ENCODE results near the gene ANKRD33B. TPM values are rescaled to one million over a fixed set of nuclear protein-coding genes. Genes with fewer than 3 reads are reported as not detected.

ANKRD33B gene
- total RNA-seq, 1 donor from 2014 or later, result 14.2 TPM

GRCh38 chr5:10533226-10533625, 30.6 kb upstream of the ANKRD33B start:
- Histone ChIP-seq H3K4me3 (no peak overlapping the region), H3K27ac (no peak overlapping the region), H3K27me3 (no peaks in the 10 kb centered on the region), H3K36me3 (no peaks in the 10 kb centered on the region), H3K4me1 (peaks cover 24% of the 10 kb centered on the region), H3K9me3 (no peaks in the 10 kb centered on the region)
- no peak for TF ChIP-seq POLR2A (IDR thresholded peaks at IDR 0.05)
- no peak for TF ChIP-seq POLR2AphosphoS5 (IDR thresholded peaks at IDR 0.05; ENCODE audit: insufficient read depth in 1 of 2, low read depth in 1 of 2)
- TF ChIP-seq, protein P1, sequence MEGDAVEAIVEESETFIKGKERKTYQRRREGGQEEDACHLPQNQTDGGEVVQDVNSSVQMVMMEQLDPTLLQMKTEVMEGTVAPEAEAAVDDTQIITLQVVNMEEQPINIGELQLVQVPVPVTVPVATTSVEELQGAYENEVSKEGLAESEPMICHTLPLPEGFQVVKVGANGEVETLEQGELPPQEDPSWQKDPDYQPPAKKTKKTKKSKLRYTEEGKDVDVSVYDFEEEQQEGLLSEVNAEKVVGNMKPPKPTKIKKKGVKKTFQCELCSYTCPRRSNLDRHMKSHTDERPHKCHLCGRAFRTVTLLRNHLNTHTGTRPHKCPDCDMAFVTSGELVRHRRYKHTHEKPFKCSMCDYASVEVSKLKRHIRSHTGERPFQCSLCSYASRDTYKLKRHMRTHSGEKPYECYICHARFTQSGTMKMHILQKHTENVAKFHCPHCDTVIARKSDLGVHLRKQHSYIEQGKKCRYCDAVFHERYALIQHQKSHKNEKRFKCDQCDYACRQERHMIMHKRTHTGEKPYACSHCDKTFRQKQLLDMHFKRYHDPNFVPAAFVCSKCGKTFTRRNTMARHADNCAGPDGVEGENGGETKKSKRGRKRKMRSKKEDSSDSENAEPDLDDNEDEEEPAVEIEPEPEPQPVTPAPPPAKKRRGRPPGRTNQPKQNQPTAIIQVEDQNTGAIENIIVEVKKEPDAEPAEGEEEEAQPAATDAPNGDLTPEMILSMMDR (IDR thresholded peaks at IDR 0.05), result no peak
- intact Hi-C loops (cut with DNase I), result no loop called here
- no peak for DNase-seq (ENCODE audit: extremely low spot score in 2 of 2)

GRCh38 chr5:10534561-10535530, 29.0 kb upstream of the ANKRD33B start:
- Histone ChIP-seq H3K27me3 (no peaks in the 10 kb centered on the region), H3K36me3 (no peaks in the 10 kb centered on the region), H3K4me1 (peaks cover 40% of the 10 kb centered on the region), H3K27ac (no peak overlapping the region), H3K9me3 (no peaks in the 10 kb centered on the region), H3K4me3 (no peak overlapping the region)
- TF ChIP-seq, protein P1 (IDR thresholded peaks at IDR 0.05), result no peak
- TF ChIP-seq POLR2AphosphoS5 (IDR thresholded peaks at IDR 0.05; ENCODE audit: insufficient read depth in 1 of 2, low read depth in 1 of 2), result no peak
- TF ChIP-seq POLR2A (IDR thresholded peaks at IDR 0.05), result no peak
- intact Hi-C loops (cut with DNase I), result no loop called here
- DNase-seq (ENCODE audit: extremely low spot score in 2 of 2), result no peak

GRCh38 chr5:10536511-10536910, 27.4 kb upstream of the ANKRD33B start:
- Histone ChIP-seq H3K27ac (no peak overlapping the region), H3K4me3 (no peak overlapping the region), H3K9me3 (no peaks in the 10 kb centered on the region), H3K27me3 (no peaks in the 10 kb centered on the region), H3K36me3 (no peaks in the 10 kb centered on the region), H3K4me1 (peaks cover 40% of the 10 kb centered on the region)
- TF ChIP-seq POLR2AphosphoS5 (IDR thresholded peaks at IDR 0.05; ENCODE audit: insufficient read depth in 1 of 2, low read depth in 1 of 2), result no peak
- no peak for TF ChIP-seq POLR2A (IDR thresholded peaks at IDR 0.05)
- TF ChIP-seq, protein P1 (IDR thresholded peaks at IDR 0.05), result no peak
- intact Hi-C loops (cut with DNase I), result no loop called here
- no peak for DNase-seq (ENCODE audit: extremely low spot score in 2 of 2)

DNA sequence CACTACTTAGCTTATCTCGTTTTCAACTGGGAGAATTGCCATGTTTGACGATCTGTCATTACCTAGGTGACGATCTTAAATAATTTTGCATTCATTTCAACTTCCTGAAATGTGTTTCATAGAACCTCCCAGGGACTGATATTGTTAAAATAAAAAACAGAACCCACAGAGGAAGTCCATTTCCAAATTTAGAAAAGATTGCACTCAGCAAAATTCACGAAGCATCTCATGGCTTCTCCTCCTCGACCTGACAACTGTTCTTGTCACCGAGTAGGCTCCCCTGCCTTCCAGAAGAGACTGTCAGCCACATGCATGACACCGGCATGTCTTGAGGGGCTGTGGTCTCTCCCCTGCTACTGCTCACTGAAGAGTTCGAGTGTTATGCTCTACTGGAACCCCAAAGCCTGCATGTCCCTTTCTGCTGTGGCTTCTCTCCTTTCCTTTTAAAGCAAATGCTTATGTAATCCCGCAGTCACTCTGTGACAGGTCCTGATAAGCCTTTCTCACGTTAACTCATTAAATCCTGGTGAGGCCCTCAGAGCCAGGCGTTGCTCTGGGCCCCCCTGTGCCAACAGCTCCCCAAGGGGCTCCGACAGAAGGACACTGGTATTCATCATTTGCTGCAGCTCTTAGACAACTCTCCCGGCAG, 26.8 kb upstream of the ANKRD33B start:
- H3K4me1 ChIP-seq, result peaks cover 40% of the 10 kb centered on the region
- H3K27ac ChIP-seq, result no peak overlapping the region
- H3K27me3 ChIP-seq, result no peaks in the 10 kb centered on the region
- intact Hi-C loops (cut with DNase I), result no loop called here
- no peak for DNase-seq (ENCODE audit: extremely low spot score in 2 of 2)
- no peak overlapping the region for H3K4me3 ChIP-seq
- no peak for TF ChIP-seq POLR2AphosphoS5 (IDR thresholded peaks at IDR 0.05; ENCODE audit: insufficient read depth in 1 of 2, low read depth in 1 of 2)
- TF ChIP-seq, protein P1 (IDR thresholded peaks at IDR 0.05), result no peak
- no peak for TF ChIP-seq POLR2A (IDR thresholded peaks at IDR 0.05)
- no peaks in the 10 kb centered on the region for H3K9me3 ChIP-seq
- no peaks in the 10 kb centered on the region for H3K36me3 ChIP-seq

Measured in vagina (tissue), 2 donors.